ENCODE data around the gene PRKX.
"Not testable (repeated sequence)": the region's sequence is repeated elsewhere in the genome, so short reads cannot be mapped to it uniquely, and the experiment has no call there.

PRKX gene

GRCh38 chrX:3648084-3648483 lies 65.4 kb downstream of the PRKX start:
- DNase-seq, result no peak

GRCh38 chrX:3639858-3640631 lies 73.4 kb downstream of the PRKX start:
- DNase-seq, result not testable (repeated sequence)

- no peak for DNase-seq
Measured at GRCh38 chrX:3639236-3639635, 74.2 kb downstream of the PRKX start.

- DNase-seq, result peak; percentile 57
Measured at GRCh38 chrX:3638280-3638873, 75.1 kb downstream of the PRKX start.

GRCh38 chrX:3636803-3637202 lies 76.6 kb downstream of the PRKX start:
- DNase-seq, result no peak

GRCh38 chrX:3631196-3631595 lies 82.3 kb downstream of the PRKX start:
- DNase-seq, result no peak

- no peak for DNase-seq
Measured at GRCh38 chrX:3627594-3627993, 85.9 kb downstream of the PRKX start.

- DNase-seq, result no peak
Measured at GRCh38 chrX:3621414-3621813, 92.0 kb downstream of the PRKX start.

- not testable (repeated sequence) for DNase-seq
Measured at GRCh38 chrX:3611744-3612143, 101.7 kb downstream of the PRKX start.

GRCh38 chrX:3609810-3610209 lies 103.6 kb downstream of the PRKX start:
- no peak for DNase-seq

GRCh38 chrX:3603026-3603661 lies 110.3 kb downstream of the PRKX start:
- DNase-seq, result no peak

GRCh38 chrX:3599802-3600430 lies 113.5 kb downstream of the PRKX start:
- DNase-seq, result no peak

- no peak for DNase-seq
Measured at GRCh38 chrX:3598709-3599108, 114.7 kb downstream of the PRKX start.

GRCh38 chrX:3598046-3598605 lies 115.3 kb downstream of the PRKX start:
- no peak for DNase-seq

GRCh38 chrX:3592184-3592583 lies 121.3 kb downstream of the PRKX start:
- DNase-seq, result no peak

GRCh38 chrX:3589474-3589873 lies 124.0 kb downstream of the PRKX start:
- no peak for DNase-seq

- no peak for DNase-seq
Measured at GRCh38 chrX:3585719-3586118, 127.7 kb downstream of the PRKX start.

- DNase-seq, result no peak
Measured at GRCh38 chrX:3584415-3584996, 128.9 kb downstream of the PRKX start.

- DNase-seq, result no peak
Measured at GRCh38 chrX:3582451-3582850, 131.0 kb downstream of the PRKX start.

- DNase-seq, result no peak
Measured at GRCh38 chrX:3581609-3582108, 131.8 kb downstream of the PRKX start.

GRCh38 chrX:3577551-3577950 lies 135.9 kb downstream of the PRKX start:
- no peak for DNase-seq

- DNase-seq, result no peak
Measured at GRCh38 chrX:3576886-3577501, 136.5 kb downstream of the PRKX start.
